Measurements from ENCODE around the gene TBL2. TPM values are rescaled to one million over a fixed set of nuclear protein-coding genes. Genes with fewer than 3 reads are reported as not detected.
"Not testable (repeated sequence)": the region's sequence is repeated elsewhere in the genome, so short reads cannot be mapped to it uniquely, and the experiment has no call there.

TBL2 gene
- total and polyA plus RNA-seq, 11 donors: 3.5 to 27.3 (median 14.1) TPM

- H3K4me1 ChIP-seq: peaks cover 0 to 37% (median 21%) of the 10 kb centered on the region in 12 donors
- TF ChIP-seq CTCF (IDR thresholded peaks at IDR 0.05) (no peak), POLR2A (IDR thresholded peaks at IDR 0.05) (peak in 1 of 2 donors; percentile 44)
- ATAC-seq (peak; percentile 90 to 97 (median 96)), DNase-seq (peak; percentile 95 to 97 (median 96))
- peaks cover 0 to 32% (median 24%) of the 10 kb centered on the region in 9 donors for H3K36me3 ChIP-seq
- no peaks in the 10 kb centered on the region for H3K9me3 ChIP-seq
- peak overlapping the region; percentile 96 to 100 (median 99) for H3K27ac ChIP-seq
- H3K4me3 ChIP-seq: peak overlapping the region; percentile 31 to 96 (median 83)
- intact Hi-C loops (cut with DNase I): loop anchor here in 6 of 10 donors (1.0 to 5.0 kb wide), 5 partner anchors 21 to 35 kb away; partner anchors contain the start of genes BAZ1B (in 6 of the 6) and TBL2 (in 3 of the 6)
- H3K27me3 ChIP-seq: no peaks in the 10 kb centered on the region
- WGBS, 4 donors: 0 to 1% (median 0%) methylated on average over 22 to 36 of the region's 36 CpGs; no CpG with 5 or more reads in 1 of the 4 donors
Measured at GRCh38 chr7:73557108-73557396, 21.3 kb downstream of the TBL2 start.

DNA sequence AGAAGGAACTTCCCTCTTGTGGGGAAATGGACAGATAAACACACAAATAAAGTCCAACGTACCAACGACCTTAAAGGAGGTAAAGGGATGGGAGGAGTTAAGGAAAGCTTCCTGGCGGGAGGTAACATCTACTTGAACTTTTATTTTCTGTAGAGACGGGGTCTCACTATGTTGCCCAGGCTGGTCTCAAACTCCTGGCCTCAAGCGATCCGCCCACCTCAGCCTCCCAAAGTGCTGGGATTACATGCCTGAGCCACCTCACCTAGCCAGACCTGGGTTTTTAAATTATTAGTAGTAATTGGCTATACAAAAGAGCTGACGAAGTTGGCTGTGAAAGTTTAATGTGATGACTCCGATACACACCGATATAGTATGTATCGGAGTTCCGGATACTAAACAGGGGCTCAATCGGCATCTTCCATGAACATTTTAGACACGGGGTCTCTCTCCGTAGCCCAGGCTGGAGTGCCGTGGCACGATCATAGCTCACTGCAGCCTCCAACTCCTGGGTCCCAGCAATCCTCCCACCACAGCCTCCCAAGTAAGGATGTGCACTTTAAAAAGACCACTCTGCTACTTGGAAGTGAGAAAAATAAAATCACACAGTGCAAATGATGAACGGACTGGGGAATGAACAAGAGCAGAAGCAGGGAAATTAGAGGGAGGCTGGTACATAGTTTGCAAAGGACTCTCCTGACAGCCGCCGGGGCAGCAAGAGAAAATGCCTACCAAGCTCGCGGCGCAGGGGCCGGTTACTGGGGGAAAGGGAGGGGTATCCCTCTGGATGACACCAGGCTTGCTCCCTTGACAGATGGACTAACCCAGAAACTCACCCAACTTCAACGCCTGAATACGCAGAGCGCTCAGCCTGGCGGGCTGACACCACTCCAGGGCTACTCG lies 21.9 kb downstream of the TBL2 start:
- ATAC-seq (peak in 2 of 4 donors; percentile 0 to 6), DNase-seq (peak in 1 of 5 donors; percentile 8)
- Histone ChIP-seq H3K4me3 (peak overlapping the region; percentile 31 to 96 (median 83)), H3K27me3 (no peaks in the 10 kb centered on the region), H3K36me3 (peaks cover 0 to 38% (median 30%) of the 10 kb centered on the region in 9 donors), H3K4me1 (peaks cover 0 to 37% (median 21%) of the 10 kb centered on the region in 12 donors), H3K27ac (peak overlapping the region; percentile 96 to 100 (median 99)), H3K9me3 (no peaks in the 10 kb centered on the region)
- intact Hi-C loops (cut with DNase I): loop anchor here in 6 of 10 donors (1.0 to 5.0 kb wide), 5 partner anchors 22 to 34 kb away; partner anchors contain the start of genes BAZ1B (in 6 of the 6) and TBL2 (in 3 of the 6)
- TF ChIP-seq CTCF (IDR thresholded peaks at IDR 0.05) (peak in 1 of 12 donors; percentile 8), POLR2A (IDR thresholded peaks at IDR 0.05) (no peak)
- 15 to 19% (median 17%) methylated on average over 25 to 28 of the region's 28 CpGs for WGBS, 4 donors

- Histone ChIP-seq H3K27ac (peak overlapping the region in 6 of 12 donors; percentile 96 to 100 (median 98)), H3K36me3 (peaks cover 0 to 46% (median 37%) of the 10 kb centered on the region in 9 donors), H3K4me3 (peak overlapping the region in 9 of 12 donors; percentile 64 to 96 (median 82)), H3K4me1 (peaks cover 0 to 37% (median 21%) of the 10 kb centered on the region in 12 donors), H3K27me3 (no peaks in the 10 kb centered on the region), H3K9me3 (no peaks in the 10 kb centered on the region)
- intact Hi-C loops (cut with DNase I): loop anchor here in 2 of 10 donors (5.0 kb wide), 1 partner anchor 33 kb away; the partner anchor contains the start of gene BAZ1B (in 2 of the 2)
- WGBS, 4 donors: 45 to 56% (median 49%) methylated on average over 6 of the region's 6 CpGs
- TF ChIP-seq POLR2A (IDR thresholded peaks at IDR 0.05) (no peak), CTCF (IDR thresholded peaks at IDR 0.05) (no peak)
- ATAC-seq: no peak
- DNase-seq: peak in 1 of 5 donors; percentile 1
Measured at GRCh38 chr7:73555411-73555982, 22.9 kb downstream of the TBL2 start.

GRCh38 chr7:73550093-73550492 lies 28.3 kb downstream of the TBL2 start:
- H3K27me3 ChIP-seq; H3K9me3 ChIP-seq; ATAC-seq; H3K4me3 ChIP-seq; intact Hi-C loops (cut with DNase I); DNase-seq: not testable (repeated sequence)
- Histone ChIP-seq H3K4me1 (peaks cover 0 to 54% (median 16%) of the 10 kb centered on the region in 12 donors), H3K36me3 (peaks cover 0 to 91% (median 79%) of the 10 kb centered on the region in 9 donors), H3K27ac (peak overlapping the region in 1 of 12 donors; percentile 1)
- WGBS, 4 donors: 61 to 79% (median 73%) methylated on average over 5 of the region's 5 CpGs

Measured in heart left ventricle (tissue), 16 donors.